ENCODE results near the gene C1orf226.
"Not testable (repeated sequence)": the region's sequence is repeated elsewhere in the genome, so short reads cannot be mapped to it uniquely, and the experiment has no call there.

C1orf226 gene

DNA sequence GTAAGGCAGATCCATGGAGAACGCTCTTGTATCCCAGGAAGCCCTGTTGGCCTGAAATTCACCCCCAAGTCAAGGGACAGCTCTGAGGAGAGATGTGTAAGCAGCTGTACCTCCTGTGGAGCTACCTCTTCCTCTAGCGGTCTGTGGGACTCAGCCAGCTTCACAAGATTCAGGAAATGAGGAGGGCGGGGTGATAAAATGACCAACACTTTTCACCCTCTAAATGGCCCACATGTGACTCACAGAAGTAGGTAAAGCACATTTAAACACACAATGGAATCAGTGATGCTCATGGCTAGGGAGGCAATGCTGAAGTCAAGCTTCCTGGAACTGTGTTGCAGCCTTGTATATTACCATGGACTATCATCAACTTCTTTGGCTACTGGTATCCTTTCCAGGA lies 30.5 kb downstream of the C1orf226 start, which contains the start of gene SH2D1B:
TSS of gene SH2D1B (minus strand) at position 135 of the 400 bp plus-strand sequence. CDS start at position 15, 120 bp downstream.
- Histone ChIP-seq H3K27ac (ENCODE audit: low read depth, low read length) (no peak within 1 kb of the TSS), H3K36me3 (ENCODE audit: insufficient read depth, low read length) (no peaks in the 10 kb centered on the region), H3K9me3 (ENCODE audit: insufficient read depth, low read depth, low read length) (peaks cover 9% of the 10 kb centered on the region), H3K4me3 (ENCODE audit: low read length) (no peak within 1 kb of the TSS), H3K27me3 (ENCODE audit: insufficient read depth, low read length) (no peaks in the 10 kb centered on the region), H3K4me1 (ENCODE audit: insufficient read depth, low read length) (no peaks in the 10 kb centered on the region), H3K9ac (ENCODE audit: low read depth, low read length) (no peak within 1 kb of the TSS)
- 90% methylated on average over 3 of the region's 3 CpGs for WGBS

DNA sequence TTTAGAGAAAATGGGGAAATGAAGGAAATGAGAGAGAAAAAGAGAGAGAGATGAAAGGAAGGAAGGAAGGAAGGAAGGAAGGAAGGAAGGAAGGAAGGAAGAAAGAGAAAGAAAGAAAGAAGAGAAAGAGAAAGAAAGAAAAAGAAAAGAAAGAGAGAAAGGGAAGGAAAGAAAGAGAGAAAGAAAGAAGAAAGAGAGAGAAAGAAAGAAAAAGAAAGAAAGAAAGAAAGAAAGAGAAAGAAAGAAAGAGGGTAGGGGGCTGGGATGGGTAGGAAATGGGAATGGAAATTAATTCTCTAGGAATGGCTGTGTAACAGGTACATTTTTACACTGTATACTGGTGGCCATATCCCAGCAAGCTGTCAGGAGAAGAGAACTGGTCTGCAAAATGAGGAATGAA lies 34.7 kb downstream of the C1orf226 start:
- no peaks in the 10 kb centered on the region for H3K4me1 ChIP-seq (ENCODE audit: insufficient read depth, low read length)
- no peak overlapping the region for H3K9ac ChIP-seq (ENCODE audit: low read depth, low read length)
- peaks cover 9% of the 10 kb centered on the region for H3K9me3 ChIP-seq (ENCODE audit: insufficient read depth, low read depth, low read length)
- no peaks in the 10 kb centered on the region for H3K36me3 ChIP-seq (ENCODE audit: insufficient read depth, low read length)
- no peak overlapping the region for H3K4me3 ChIP-seq (ENCODE audit: low read length)
- H3K27ac ChIP-seq (ENCODE audit: low read depth, low read length) = no peak overlapping the region
- H3K27me3 ChIP-seq (ENCODE audit: insufficient read depth, low read length) = no peaks in the 10 kb centered on the region

DNA sequence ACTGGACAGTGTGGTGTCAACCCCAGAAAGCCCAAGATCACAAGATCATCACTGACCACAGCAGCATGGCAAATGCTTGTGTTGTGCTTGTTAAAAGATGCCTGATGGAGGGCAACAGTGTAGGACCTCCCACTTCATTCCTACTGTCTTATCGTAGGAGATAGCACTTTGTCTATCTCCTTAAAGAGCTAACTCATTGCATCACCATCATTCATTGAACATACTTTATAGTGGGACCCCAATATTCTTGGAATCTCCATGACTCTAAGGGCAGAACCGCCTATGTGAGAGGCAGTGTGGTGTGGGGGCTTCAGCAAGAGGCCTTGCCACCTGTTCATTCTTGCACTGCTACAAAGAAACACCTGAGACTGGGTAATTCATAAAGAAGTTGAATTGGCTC lies 35.4 kb downstream of the C1orf226 start:
- peaks cover 9% of the 10 kb centered on the region for H3K9me3 ChIP-seq (ENCODE audit: insufficient read depth, low read depth, low read length)
- no peaks in the 10 kb centered on the region for H3K36me3 ChIP-seq (ENCODE audit: insufficient read depth, low read length)
- H3K4me1 ChIP-seq (ENCODE audit: insufficient read depth, low read length) = no peaks in the 10 kb centered on the region
- 92% methylated on average over 2 of the region's 2 CpGs for WGBS
- H3K9ac ChIP-seq (ENCODE audit: low read depth, low read length) = no peak overlapping the region
- H3K27ac ChIP-seq (ENCODE audit: low read depth, low read length) = no peak overlapping the region
- H3K27me3 ChIP-seq (ENCODE audit: insufficient read depth, low read length) = no peaks in the 10 kb centered on the region
- no peak overlapping the region for H3K4me3 ChIP-seq (ENCODE audit: low read length)

DNA sequence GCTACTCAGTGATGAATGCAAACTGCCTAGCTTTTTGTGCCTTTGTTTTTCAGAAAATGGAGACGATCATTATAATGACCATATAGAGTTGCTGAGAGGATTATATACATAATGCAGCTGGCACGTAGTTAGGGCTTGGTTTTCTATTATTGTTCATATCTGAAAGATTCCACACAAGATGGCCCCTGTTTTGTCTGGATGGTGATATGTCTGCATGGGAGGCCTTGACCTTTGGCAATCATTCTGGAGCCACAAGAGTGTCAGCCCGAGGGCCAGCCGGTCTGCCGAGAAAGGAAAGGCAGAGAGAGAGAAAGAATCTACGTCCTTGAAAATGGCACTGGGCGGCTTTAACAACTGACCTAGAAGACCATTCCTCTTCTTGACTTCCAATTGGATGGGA lies 36.1 kb downstream of the C1orf226 start:
- 91% methylated on average over 7 of the region's 7 CpGs for WGBS
- peaks cover 9% of the 10 kb centered on the region for H3K9me3 ChIP-seq (ENCODE audit: insufficient read depth, low read depth, low read length)
- H3K4me3 ChIP-seq (ENCODE audit: low read length) = no peak overlapping the region
- no peaks in the 10 kb centered on the region for H3K36me3 ChIP-seq (ENCODE audit: insufficient read depth, low read length)
- H3K9ac ChIP-seq (ENCODE audit: low read depth, low read length) = no peak overlapping the region
- no peaks in the 10 kb centered on the region for H3K27me3 ChIP-seq (ENCODE audit: insufficient read depth, low read length)
- H3K27ac ChIP-seq (ENCODE audit: low read depth, low read length) = no peak overlapping the region
- no peaks in the 10 kb centered on the region for H3K4me1 ChIP-seq (ENCODE audit: insufficient read depth, low read length)

DNA sequence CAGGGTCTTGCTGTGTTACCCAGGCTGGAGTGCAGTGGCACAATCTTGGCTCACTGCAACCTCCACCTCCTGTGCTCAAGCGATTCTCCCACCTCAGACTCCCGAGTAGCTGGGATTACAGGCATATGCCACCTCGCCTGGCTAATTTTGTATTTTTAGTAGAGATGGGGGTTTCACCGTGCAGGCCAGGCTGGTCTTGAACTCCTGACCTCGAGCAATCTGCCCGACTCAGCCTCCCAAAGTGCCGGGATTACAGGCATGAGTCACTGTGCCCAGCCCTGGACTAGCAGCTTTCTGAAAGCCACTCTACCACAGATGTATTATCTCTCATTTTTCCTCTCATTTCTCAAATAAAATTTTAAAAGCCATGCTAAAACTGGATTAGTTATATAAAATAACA lies 37.1 kb downstream of the C1orf226 start:
- H3K4me3 ChIP-seq (ENCODE audit: low read length); H3K27me3 ChIP-seq (ENCODE audit: insufficient read depth, low read length); H3K4me1 ChIP-seq (ENCODE audit: insufficient read depth, low read length); H3K27ac ChIP-seq (ENCODE audit: low read depth, low read length); H3K36me3 ChIP-seq (ENCODE audit: insufficient read depth, low read length); H3K9ac ChIP-seq (ENCODE audit: low read depth, low read length); H3K9me3 ChIP-seq (ENCODE audit: insufficient read depth, low read depth, low read length): not testable (repeated sequence)
- WGBS = 94% methylated on average over 7 of the region's 7 CpGs

DNA sequence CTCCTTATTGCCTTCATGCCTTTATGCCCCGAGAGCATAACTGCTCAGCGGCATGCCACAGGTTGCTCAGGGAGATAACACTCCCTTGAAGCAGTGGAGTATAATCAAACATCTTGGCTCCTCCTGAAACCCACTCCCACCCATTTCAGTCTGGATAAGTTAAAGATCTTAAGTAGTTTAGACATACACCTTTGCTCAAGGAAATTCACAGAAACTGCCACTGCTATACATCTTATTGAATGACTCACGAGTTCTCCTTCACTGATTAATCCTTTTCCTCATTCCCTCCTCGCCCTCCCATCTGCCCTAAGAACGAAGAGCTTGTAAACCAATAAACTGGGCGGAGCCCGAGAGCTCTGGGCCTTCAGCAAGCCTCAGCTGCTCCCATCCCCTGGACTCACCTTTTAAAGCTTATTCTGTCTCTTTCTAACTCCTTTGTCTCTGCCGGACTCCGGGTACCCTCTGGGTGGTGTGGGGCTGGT lies 38.0 kb downstream of the C1orf226 start:
- H3K9ac ChIP-seq (ENCODE audit: low read depth, low read length); H3K27me3 ChIP-seq (ENCODE audit: insufficient read depth, low read length); H3K4me3 ChIP-seq (ENCODE audit: low read length); H3K27ac ChIP-seq (ENCODE audit: low read depth, low read length); H3K9me3 ChIP-seq (ENCODE audit: insufficient read depth, low read depth, low read length); H3K36me3 ChIP-seq (ENCODE audit: insufficient read depth, low read length); H3K4me1 ChIP-seq (ENCODE audit: insufficient read depth, low read length): not testable (repeated sequence)
- 83% methylated on average over 9 of the region's 9 CpGs for WGBS

DNA sequence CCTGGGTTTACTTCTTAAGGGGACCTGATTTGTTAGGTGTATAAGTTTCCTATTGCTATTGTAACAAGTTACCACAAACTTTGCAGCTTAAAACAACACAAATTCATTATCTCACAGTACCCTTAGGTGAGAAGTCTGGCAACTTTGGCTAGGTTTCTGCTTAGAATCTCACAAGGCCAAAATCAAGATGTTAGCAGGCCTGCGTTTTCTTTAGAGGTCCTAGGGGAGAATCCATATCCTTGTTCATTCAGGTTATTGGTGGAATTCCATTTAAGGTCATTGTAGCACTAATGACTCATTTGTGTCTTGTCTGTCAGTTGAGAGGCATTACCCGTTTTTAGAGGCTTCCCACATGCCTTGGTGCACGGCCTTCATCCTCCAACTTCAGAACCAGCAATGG lies 38.6 kb downstream of the C1orf226 start:
- Histone ChIP-seq H3K4me3 (ENCODE audit: low read length) (no peak overlapping the region), H3K9me3 (ENCODE audit: insufficient read depth, low read depth, low read length) (peaks cover 6% of the 10 kb centered on the region), H3K4me1 (ENCODE audit: insufficient read depth, low read length) (no peaks in the 10 kb centered on the region), H3K27ac (ENCODE audit: low read depth, low read length) (no peak overlapping the region), H3K36me3 (ENCODE audit: insufficient read depth, low read length) (no peaks in the 10 kb centered on the region), H3K9ac (ENCODE audit: low read depth, low read length) (no peak overlapping the region), H3K27me3 (ENCODE audit: insufficient read depth, low read length) (no peaks in the 10 kb centered on the region)
- WGBS = 92% methylated on average over 3 of the region's 3 CpGs

DNA sequence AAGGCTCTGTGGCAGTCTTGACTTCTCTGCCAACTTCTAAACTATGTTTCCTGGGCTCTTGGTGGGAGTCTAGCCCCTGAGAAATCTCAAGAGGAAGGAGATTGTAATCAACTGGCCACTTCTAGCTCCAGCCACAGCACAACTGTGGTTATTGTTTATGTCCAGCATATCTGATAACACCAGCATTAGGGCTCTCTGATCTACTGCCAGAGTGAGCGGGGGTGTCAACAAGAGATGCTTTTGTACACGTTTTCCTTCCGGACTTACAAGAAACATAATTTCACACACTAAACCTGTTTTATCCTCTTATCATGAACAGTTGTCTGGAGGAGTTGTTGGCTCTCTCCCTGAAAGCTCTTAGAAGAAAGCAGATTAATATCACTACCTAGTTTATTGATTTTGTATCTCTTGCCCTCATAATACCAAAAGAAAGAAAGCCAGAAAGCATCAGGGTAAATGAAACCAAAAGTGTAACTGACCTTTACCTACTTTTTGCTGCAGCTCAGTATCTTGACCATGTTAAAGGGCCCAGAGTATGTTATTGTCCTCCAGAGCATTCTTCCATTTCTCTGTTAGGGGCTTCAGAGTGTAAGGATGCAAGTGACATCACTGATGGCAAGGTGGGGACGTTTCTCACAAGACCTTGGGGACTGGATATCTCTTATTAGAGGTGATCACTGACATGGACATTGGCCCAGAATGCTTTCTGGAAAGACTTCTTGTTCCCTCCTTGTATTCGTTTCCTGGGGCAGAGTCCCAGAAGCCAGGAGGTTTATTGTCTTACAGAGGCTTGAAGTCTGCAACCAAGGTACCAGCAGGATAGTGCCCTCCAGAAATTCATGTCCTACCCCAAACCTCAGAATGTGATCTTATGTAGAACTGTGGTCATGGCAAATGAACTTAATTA lies 40.0 kb downstream of the C1orf226 start:
- H3K4me1 ChIP-seq (ENCODE audit: insufficient read depth, low read length) = no peaks in the 10 kb centered on the region
- no peak overlapping the region for H3K9ac ChIP-seq (ENCODE audit: low read depth, low read length)
- H3K36me3 ChIP-seq (ENCODE audit: insufficient read depth, low read length) = no peaks in the 10 kb centered on the region
- H3K27me3 ChIP-seq (ENCODE audit: insufficient read depth, low read length) = no peaks in the 10 kb centered on the region
- no peaks in the 10 kb centered on the region for H3K9me3 ChIP-seq (ENCODE audit: insufficient read depth, low read depth, low read length)
- H3K4me3 ChIP-seq (ENCODE audit: low read length) = no peak overlapping the region
- 90% methylated on average over 5 of the region's 5 CpGs for WGBS
- H3K27ac ChIP-seq (ENCODE audit: low read depth, low read length) = no peak overlapping the region

DNA sequence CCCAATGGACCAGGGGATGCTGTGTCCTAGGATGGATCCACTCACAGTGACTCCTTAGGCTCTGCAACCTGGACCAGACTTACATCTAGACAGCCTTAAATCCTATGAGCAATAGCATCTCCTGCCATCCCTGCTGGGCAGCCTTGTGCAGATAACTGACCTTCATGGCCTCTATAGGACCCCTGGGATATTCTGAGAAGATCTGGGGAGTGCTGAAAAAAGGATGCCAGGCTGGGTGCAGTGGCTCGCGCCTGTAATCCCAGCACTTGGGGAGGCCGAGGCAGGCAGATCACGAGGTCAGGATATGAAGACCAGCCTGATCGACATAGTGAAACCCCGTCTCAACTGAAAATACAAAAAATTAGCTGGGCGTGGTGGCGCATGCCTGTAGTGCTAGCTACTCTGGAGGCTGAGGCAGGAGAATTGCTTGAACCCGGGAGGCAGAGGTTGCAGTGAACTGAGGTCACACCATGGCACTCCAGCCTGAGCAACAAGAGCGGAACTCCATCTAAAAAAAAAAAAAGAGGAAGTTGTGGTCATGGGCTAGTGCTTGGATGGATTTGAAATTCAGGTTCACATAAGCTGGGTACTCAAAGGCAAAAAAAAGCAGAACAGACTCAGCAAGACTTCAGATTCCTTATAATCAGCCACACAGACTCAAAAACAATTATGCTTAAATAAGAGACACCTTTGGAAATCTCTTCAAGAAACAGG lies 41.3 kb downstream of the C1orf226 start:
- no peaks in the 10 kb centered on the region for H3K4me1 ChIP-seq (ENCODE audit: insufficient read depth, low read length)
- H3K4me3 ChIP-seq (ENCODE audit: low read length) = no peak overlapping the region
- H3K36me3 ChIP-seq (ENCODE audit: insufficient read depth, low read length) = no peaks in the 10 kb centered on the region
- H3K27me3 ChIP-seq (ENCODE audit: insufficient read depth, low read length) = no peaks in the 10 kb centered on the region
- H3K27ac ChIP-seq (ENCODE audit: low read depth, low read length) = no peak overlapping the region
- no peak overlapping the region for H3K9ac ChIP-seq (ENCODE audit: low read depth, low read length)
- no peaks in the 10 kb centered on the region for H3K9me3 ChIP-seq (ENCODE audit: insufficient read depth, low read depth, low read length)
- 93% methylated on average over 10 of the region's 10 CpGs for WGBS

DNA sequence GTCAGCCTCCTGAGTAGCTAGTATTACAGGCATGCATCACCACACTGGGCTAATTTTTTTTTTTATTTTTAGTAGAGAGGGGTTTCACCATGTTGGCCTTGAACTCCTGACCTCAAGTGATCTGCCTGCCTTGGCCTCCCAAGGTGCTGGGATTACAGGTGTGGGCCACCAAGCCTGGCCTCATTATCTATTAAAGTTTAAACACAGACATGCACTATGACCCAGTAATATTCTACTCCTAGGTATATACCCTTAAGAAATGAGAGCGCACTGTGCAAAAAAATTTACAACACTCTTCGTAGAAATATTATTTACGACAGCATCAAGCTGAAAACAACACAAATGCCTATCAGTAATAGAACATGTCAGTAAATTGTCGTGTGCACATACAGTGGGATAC lies 49.1 kb downstream of the C1orf226 start:
- H3K9ac ChIP-seq (ENCODE audit: low read depth, low read length) = no peak overlapping the region
- no peaks in the 10 kb centered on the region for H3K9me3 ChIP-seq (ENCODE audit: insufficient read depth, low read depth, low read length)
- 95% methylated on average over 4 of the region's 4 CpGs for WGBS
- no peaks in the 10 kb centered on the region for H3K36me3 ChIP-seq (ENCODE audit: insufficient read depth, low read length)
- H3K27ac ChIP-seq (ENCODE audit: low read depth, low read length) = no peak overlapping the region
- H3K4me3 ChIP-seq (ENCODE audit: low read length) = no peak overlapping the region
- no peaks in the 10 kb centered on the region for H3K27me3 ChIP-seq (ENCODE audit: insufficient read depth, low read length)
- no peaks in the 10 kb centered on the region for H3K4me1 ChIP-seq (ENCODE audit: insufficient read depth, low read length)

DNA sequence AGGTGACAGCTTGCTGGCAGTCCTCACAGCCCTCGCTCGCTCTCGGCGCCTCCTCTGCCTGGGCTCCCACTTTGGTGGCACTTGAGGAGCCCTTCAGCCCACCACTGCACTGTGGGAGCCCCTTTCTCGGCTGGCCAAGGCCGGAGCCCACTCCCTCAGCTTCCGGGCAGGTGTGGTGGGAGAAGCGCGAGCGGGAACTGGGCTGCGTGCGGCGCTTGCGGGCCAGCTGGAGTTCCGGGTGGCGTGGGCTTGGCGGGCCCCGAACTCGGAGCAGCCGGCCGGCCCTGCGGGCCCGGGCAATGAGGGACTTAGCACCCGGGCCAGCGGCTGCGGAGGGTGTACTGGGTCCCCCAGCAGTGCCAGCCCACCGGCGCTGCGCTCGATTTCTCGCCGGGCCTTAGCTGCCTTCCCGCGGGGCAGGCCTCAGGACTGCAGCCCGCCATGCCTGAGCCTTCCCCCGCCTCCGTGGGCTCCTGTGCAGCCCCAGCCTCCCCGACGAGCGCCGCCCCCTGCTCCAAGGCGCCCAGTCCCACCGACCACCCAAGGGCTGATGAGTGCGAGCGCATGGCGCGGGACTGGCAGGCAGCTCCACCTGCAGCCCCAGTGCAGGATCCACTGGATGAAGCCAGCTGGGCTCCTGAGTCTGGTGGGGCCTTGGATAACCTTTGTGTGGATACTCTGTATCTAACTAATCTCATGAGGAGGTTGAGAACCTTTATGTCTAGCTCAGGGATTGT lies 51.6 kb downstream of the C1orf226 start:
- not testable (repeated sequence) for H3K27ac ChIP-seq (ENCODE audit: low read depth, low read length); H3K27me3 ChIP-seq (ENCODE audit: insufficient read depth, low read length); H3K9ac ChIP-seq (ENCODE audit: low read depth, low read length); H3K4me1 ChIP-seq (ENCODE audit: insufficient read depth, low read length); H3K36me3 ChIP-seq (ENCODE audit: insufficient read depth, low read length); H3K9me3 ChIP-seq (ENCODE audit: insufficient read depth, low read depth, low read length); H3K4me3 ChIP-seq (ENCODE audit: low read length)
- WGBS = 95% methylated on average over 45 of the region's 47 CpGs
